Thyroid gland (tissue), 4 donors: ENCODE measurements around the gene MATN4. TPM values are rescaled to one million over a fixed set of nuclear protein-coding genes. Genes with fewer than 3 reads are reported as not detected.

Experiments used
- DNase-seq, 2 donors: peaks; one replicate each; pipeline ENCODE4 v3.0.0-alpha.2; 2019
- H3K27ac ChIP-seq, 3 donors: fragments of 200-600 bp; sonication (generic); 1 replicate in 2 of 3; 2 replicates in 1 of 3; pipeline ENCODE4 v1.5.1; 2016 to 2019; ENCODE audit warnings: mild to moderate bottlenecking in 1 of 3, moderate library complexity in 1 of 3
- H3K27me3 ChIP-seq: fragments of 200-600 bp; sonication (generic); one replicate; pipeline ENCODE4 v1.5.1; 2019
- H3K36me3 ChIP-seq, 2 donors: fragments of 200-600 bp; sonication (generic); one replicate each; pipeline ENCODE4 v1.5.1; 2016 to 2019
- H3K4me1 ChIP-seq, 2 donors: fragments of 200-600 bp; sonication (generic); one replicate each; pipeline ENCODE4 v1.5.1; 2017 to 2019
- H3K4me3 ChIP-seq, 3 donors: fragments of 200-600 bp; sonication (generic); replicated peaks in 1 of 3; 1 replicate in 2 of 3; 2 replicates in 1 of 3; pipeline ENCODE4 v1.5.1; 2016; ENCODE audit warnings: mild to moderate bottlenecking in 1 of 3
- H3K9me3 ChIP-seq: fragments of 200-600 bp; sonication (generic); one replicate; pipeline ENCODE4 v1.5.1; 2017
- CTCF ChIP-seq, 6 experiments: fragments of 200-600 bp in 3 of 6; fragments of 450-650 bp in 3 of 6; sonication (generic) in 3 of 6; IDR thresholded peaks; one replicate each; pipeline ENCODE4 v1.5.1; 2016 to 2019; ENCODE audit warnings: antibody characterized with exemption in 6 of 6, mild to moderate bottlenecking in 2 of 6, inconsistent platforms in 1 of 6, moderate library complexity in 1 of 6
- POLR2A ChIP-seq, 2 donors: fragments of 450-650 bp; IDR thresholded peaks; one replicate each; pipeline ENCODE4 v1.6.1; 2017; ENCODE audit warnings: antibody characterized with exemption in 2 of 2, mild to moderate bottlenecking in 2 of 2, moderate library complexity in 1 of 2
- WGBS, 2 donors: methylation state at CpG; one replicate each; pipeline ENCODE4 v1.1.5; 2017; 5-methylcytosine and 5-hydroxymethylcytosine counted together
- intact Hi-C: fragments of 100-400 bp; cut with DNase I; formaldehyde crosslinking; loops from one replicate; pipeline ENCODE4 v1.15.1; 2023
- total RNA-seq, 4 donors: library from RNA; depleted of rRNA; stranded (reverse); fragments of >200 nt; gene quantifications; one replicate each; pipeline ENCODE4 v1.2.3, GENCODE V29; 2016

MATN4 gene
- total RNA-seq, 4 donors from 2014 or later, result 1.2 TPM; not detected in 3

DNA sequence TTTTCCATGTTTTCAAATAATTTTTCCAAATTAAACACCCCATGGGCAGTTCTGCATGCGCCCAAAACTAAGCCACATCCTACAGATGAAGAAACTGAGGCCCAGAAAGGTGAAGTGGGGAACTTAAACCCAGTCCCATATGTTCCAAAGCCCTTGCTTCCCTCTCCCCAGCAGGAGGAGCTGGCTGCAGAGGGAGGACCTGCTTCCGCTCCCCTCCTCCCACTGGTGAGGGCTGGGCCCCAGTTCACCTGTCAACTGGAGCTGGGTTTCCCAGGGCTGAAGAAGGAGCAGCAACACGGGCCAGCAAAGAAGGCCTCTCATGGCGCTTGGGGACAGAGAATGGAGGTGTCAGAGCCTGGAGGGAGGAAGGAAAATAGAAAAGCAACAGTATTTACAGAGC is 2.8 kb downstream of the MATN4 start:
- 56 to 77% methylated on average over 4 of the region's 4 CpGs for WGBS, 2 donors
- intact Hi-C loops, result no loop called here
- TF ChIP-seq CTCF (IDR thresholded peaks at IDR 0.05) (no peak), POLR2A (IDR thresholded peaks at IDR 0.05) (no peak)
- peaks cover 3 to 11% of the 10 kb centered on the region in 2 donors for H3K4me1 ChIP-seq
- no peak for DNase-seq
- no peak overlapping the region for H3K27ac ChIP-seq
- no peak overlapping the region for H3K4me3 ChIP-seq
- no peaks in the 10 kb centered on the region for H3K9me3 ChIP-seq
- no peaks in the 10 kb centered on the region for H3K36me3 ChIP-seq
- no peaks in the 10 kb centered on the region for H3K27me3 ChIP-seq

- DNase-seq, result no peak
- 76 to 80% methylated on average over 32 to 36 of the region's 43 CpGs for WGBS, 2 donors
- no peak overlapping the region for H3K4me3 ChIP-seq
- intact Hi-C loops, result no loop called here
- no peak overlapping the region for H3K27ac ChIP-seq
- TF ChIP-seq CTCF (IDR thresholded peaks at IDR 0.05) (no peak), POLR2A (IDR thresholded peaks at IDR 0.05) (no peak)
- H3K4me1 ChIP-seq, result peaks cover 3 to 11% of the 10 kb centered on the region in 2 donors
- H3K27me3 ChIP-seq, result no peaks in the 10 kb centered on the region
- H3K9me3 ChIP-seq, result no peaks in the 10 kb centered on the region
- H3K36me3 ChIP-seq, result no peaks in the 10 kb centered on the region
Observed at GRCh38 chr20:45304464-45304999, 3.6 kb downstream of the MATN4 start.

- 54 to 58% methylated on average over 18 to 21 of the region's 47 CpGs for WGBS, 2 donors
- no peak for DNase-seq
- Histone ChIP-seq H3K36me3 (no peaks in the 10 kb centered on the region), H3K9me3 (no peaks in the 10 kb centered on the region), H3K27ac (no peak overlapping the region), H3K4me3 (no peak overlapping the region), H3K4me1 (peaks cover 3 to 11% of the 10 kb centered on the region in 2 donors), H3K27me3 (no peaks in the 10 kb centered on the region)
- no peak for TF ChIP-seq POLR2A (IDR thresholded peaks at IDR 0.05)
- TF ChIP-seq CTCF (IDR thresholded peaks at IDR 0.05), result no peak
- intact Hi-C loops, result no loop called here
Observed at GRCh38 chr20:45303586-45304463, 4.3 kb downstream of the MATN4 start.

- intact Hi-C loops, result no loop called here
- peaks cover 0 to 6% of the 10 kb centered on the region in 2 donors for H3K4me1 ChIP-seq
- no peaks in the 10 kb centered on the region for H3K36me3 ChIP-seq
- DNase-seq, result no peak
- no peak for TF ChIP-seq CTCF (IDR thresholded peaks at IDR 0.05)
- TF ChIP-seq POLR2A (IDR thresholded peaks at IDR 0.05), result no peak
- 81 to 84% methylated on average over 5 of the region's 5 CpGs for WGBS, 2 donors
- H3K27ac ChIP-seq, result no peak overlapping the region
- H3K27me3 ChIP-seq, result no peaks in the 10 kb centered on the region
- H3K4me3 ChIP-seq, result no peak overlapping the region
- no peaks in the 10 kb centered on the region for H3K9me3 ChIP-seq
Observed at GRCh38 chr20:45301824-45302271, 6.3 kb downstream of the MATN4 start.

DNA sequence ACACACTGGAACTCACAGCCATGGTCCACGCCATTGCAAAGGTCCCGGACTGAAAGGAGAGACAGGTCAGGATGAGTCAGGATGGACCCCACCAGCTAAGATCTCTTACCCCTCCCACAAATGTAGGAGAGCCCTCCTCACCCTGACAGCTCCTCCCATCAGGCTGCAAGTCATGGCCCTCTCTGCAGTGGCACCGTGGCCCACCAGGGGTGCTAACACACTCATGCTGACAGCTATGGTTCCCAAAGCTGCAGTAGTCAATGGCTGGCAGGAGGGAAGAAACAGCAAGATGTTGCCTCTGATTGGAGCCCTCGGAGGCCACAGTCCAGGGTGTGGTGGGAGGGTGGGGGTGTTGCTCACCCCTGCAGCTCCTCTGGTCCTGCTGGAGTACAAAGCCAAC is 7.1 kb downstream of the MATN4 start:
- no peak for DNase-seq
- intact Hi-C loops, result no loop called here
- H3K27ac ChIP-seq, result no peak overlapping the region
- TF ChIP-seq POLR2A (IDR thresholded peaks at IDR 0.05) (no peak), CTCF (IDR thresholded peaks at IDR 0.05) (peak in 1 of 6 experiments; percentile 20)
- H3K27me3 ChIP-seq, result no peaks in the 10 kb centered on the region
- H3K36me3 ChIP-seq, result no peaks in the 10 kb centered on the region
- no peaks in the 10 kb centered on the region for H3K9me3 ChIP-seq
- no peak overlapping the region for H3K4me3 ChIP-seq
- H3K4me1 ChIP-seq, result no peaks in the 10 kb centered on the region
- 30% methylated on average over 3 of the region's 4 CpGs; no CpG with 5 or more reads in 1 of the 2 donors for WGBS, 2 donors
